NCI-H1417 treated with DMSO at 0.1 percent for 48 hours (cell line): ENCODE measurements around the gene MUTYH.
"Not testable (repeated sequence)": the region's sequence is repeated elsewhere in the genome, so short reads cannot be mapped to it uniquely, and the experiment has no call there.

Experiments
- DNase-seq: peaks from one replicate; lab custom pipeline; 2025; lab: John Stamatoyannopoulos, UW

Gene MUTYH

DNA sequence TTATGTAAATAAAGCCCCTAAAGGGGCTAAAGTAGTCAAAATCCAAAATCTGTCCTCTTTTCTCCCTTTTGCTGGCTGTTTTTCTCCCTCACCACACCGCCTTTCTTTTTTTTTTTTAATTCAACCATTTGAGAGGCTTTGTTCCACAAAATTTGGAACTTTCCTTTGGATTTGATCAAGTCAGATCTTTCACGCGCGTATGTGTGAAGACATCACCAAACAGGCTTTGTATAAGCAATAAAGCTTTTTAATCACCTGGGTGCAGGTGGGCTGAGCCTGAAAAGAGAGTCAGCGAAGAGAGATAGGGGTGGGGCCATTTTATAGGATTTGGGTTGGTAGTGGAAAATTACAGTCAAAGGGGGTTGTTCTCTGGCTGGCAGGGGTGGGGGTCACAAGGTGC, 18.8 kb downstream of the MUTYH start:
- no peak for DNase-seq

DNA sequence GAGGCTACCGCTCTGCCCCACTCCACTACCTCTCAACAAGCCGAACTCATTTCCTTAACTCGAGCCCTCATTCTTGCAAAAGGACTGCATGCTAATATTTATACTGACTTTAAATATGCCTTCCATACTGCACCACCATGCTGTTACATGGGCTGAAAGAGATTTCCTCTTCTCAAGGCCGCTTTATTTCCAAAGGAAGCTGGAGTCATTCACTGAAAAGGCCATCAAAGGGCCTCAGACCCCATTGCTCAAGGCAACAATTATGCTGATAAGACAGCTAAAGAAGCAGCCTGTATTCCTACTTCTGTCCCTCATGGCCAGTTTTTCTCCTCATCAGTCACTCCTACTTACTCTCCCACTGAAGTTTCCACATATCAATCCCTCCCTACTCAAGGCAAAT, 20.5 kb downstream of the MUTYH start:
- no peak for DNase-seq

DNA sequence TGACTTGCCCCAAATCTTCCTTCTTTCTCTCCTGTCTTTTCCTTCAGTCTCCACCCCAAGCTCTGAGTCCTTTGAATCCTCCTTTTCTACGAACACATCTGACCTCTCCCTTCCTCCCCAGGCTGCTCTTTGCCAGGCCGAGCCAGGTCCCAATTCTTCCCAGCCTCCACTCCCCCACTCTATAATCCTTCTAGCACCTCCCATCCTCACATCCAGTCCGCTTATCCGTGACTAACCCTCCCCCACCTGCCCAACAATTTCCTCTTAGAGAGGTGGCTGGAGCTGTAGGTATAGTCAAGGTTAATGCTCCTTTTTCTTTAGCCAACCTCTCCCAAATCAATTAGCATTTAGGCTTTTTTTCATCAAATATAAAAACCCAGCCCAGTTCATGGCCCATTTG, 23.1 kb downstream of the MUTYH start:
- no peak for DNase-seq

DNA sequence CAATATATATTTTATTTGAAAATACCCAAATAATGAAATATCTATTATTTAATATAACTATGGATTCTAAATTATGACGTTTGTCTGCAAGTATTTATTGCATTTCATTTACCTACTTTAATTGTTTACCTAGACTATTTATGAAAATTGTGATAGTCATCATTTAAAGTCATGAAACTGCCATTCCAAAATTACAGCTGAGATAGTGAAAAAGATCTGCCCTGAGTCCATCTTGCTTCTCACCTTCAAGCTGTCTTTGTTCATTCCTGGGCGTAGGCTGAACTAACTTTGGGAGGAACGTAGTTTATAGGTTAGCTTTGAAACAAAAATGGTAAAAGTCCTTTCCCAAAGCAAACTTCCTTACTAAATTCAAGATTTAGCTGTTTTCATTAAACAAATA, 26.0 kb downstream of the MUTYH start:
- DNase-seq, result no peak

DNA sequence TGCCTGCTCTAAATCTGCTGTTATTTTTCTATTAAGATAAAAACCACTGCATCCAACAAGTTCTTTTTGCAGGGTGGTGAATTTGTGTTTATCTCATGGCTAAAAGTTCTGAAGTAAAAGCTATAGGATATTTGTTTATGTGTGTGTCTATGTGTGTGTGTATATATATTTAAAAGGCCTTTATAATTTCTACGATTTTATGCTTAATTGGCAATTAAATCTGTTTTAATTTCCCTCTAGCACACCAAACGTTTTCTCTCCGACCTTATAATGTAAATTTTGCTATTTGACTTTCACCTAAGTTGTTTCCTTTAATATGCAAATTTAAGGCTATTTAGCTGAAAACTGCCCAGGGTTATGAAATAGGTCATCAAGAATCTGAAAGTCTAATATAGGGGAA, 33.3 kb downstream of the MUTYH start:
- no peak for DNase-seq

DNA sequence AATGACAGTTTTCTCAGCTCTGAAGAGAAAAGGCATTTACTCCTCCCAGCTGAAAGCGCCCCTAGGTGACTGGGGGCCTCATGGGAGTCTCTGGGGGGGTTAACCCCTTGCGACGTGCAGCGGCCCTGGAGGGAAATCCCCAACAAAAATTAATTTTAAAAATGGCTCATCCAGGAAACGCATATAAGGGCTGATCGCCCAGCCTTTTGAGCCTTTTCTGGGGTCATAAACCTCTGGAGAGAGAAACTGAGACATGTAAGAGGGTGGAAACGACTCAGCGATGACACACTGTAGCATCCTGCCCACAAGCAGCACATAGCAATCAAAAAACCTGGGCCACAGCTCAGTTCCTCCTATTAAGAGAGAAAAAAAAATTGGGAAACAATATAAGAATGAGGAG, 33.9 kb downstream of the MUTYH start:
- DNase-seq, result no peak

DNA sequence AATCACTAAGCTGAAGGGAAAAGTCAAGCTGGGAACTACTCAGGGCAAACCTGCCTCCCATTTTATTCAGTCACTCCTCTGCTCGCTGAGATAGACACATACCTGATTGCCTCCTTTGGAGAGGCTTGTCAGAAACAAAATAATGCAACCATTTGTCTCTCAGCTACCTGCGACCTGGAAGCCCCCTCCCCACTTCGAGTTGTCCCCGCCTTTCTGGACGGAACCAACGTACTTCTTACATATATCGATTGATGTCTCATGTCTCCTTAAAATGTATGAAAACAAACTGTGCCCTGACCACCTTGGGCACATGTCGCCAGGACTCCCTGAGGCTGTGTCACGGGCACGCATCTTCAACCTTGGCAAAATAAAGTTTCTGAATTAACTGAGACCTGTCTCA, 35.0 kb downstream of the MUTYH start:
- no peak for DNase-seq

DNA sequence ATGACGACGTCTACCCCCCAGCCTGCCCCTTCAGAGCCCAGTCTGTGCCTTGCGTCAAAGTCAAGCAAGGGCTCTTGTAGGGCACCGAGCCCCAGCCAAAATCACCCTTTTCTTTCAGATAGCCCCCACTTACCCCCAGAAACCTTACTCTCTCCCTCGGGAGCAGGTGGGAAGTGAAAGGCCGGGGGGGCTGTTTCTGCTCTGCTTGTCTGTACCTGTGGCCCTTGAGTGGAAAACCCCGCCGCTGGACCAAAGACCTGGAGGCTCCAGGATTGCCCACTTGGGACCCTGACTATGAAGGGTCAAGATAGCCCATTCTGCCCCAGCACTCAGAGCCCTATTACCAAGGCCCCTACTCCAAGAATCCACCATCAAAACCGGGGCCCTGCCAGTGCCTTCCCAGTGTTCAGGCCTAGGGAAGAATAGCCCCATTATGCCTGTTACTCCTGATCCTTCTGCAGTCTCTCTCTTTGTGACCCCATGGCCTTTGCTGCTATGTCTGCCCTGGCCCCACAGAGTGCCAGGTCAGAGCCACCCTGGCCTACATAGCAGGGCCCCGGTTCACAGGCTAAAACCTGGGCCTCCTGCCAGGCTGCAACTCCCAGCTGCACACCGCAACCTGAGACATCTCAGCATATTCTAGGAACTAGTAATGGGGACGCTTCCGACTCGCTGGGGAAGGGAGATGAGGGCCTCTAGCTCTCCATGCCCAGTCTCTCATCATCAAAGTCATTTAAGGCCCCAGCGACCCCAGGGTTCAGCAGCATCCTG, 35.7 kb downstream of the MUTYH start:
- no peak for DNase-seq

DNA sequence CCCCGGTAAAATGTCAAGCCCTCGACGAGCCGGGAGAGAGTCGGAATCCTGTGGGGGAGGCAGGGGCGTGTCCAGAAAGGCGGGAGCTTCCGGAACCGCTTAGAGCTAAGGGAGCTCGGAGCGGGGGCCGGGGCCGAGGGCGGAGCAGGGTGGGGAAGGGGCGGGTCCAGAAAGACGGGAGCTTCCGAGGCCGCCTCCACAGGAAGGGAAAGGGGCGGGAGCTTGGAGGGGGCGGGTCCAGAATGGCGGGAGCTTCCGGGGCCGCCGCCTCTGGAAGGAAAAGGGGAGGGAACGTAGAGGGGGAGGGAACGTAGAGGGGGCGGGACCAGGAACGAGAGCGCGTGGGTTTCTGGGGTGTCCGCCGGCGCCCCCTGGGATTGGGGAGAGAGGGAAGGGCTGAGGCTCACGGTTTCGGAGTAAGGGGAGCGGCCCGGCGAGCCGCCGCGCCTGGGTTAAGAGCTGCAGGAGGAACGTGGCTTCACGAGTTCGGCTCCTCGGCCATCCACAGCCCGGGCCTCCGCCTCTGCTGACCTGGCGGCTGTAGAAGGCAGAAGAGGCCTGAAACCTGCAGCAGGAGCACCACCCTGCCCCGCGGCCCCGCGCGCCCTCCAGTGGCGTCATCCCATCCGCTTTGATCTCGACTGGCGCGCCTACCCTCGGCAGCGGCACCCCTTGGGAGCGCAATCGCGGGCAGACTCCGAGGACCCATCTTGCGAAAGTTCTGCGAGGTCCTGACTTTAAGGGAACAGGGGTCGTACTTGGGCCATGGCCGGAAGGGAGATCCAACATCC, 36.5 kb downstream of the MUTYH start:
- DNase-seq, result peak; percentile 86

DNA sequence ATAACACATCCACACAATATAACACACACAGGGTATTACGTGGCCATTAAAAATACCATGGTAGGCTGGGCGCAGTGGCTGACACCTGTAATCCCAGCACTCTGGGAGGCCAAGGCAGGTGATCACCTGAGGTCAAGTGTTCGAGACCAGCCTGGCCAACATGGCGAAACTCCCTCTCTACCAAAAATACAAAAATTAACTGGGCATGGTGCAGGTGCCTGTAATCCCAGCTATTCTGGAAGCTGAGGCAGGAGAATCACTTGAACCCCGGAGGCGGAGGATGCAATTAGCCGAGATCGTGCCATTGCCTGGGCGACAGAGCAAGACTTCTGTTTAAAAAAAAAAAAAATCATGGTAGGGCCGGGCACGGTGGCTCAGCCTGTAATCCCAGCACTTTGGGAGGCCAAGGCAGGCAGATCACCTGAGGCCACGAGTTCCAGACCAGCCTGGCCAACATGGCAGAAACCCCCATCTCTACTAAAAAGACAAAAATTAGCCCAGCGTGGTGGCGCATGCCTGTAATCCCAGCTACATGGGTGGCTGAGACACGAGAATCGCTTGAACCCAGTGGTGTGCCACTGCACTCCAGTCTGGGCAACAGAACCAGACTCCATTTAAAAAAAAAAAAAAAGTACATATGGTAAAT, 37.6 kb downstream of the MUTYH start:
- DNase-seq, result no peak

DNA sequence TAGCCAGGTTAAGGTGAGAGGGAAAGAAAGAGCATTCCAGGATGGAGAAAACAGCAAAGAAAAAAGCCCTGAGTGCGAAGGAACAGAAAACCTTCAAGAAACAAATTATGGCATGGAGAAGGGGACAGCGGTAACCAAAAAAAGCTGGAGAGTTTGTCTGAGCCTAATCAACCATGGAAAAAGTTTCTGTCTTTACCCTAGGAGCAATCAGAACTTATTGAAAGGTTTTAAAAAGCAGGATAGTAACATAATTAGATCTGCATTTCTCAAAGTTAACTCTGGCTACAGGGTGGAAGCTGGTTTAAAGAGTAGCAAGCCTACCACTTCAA, 39.6 kb downstream of the MUTYH start:
- no peak for DNase-seq

DNA sequence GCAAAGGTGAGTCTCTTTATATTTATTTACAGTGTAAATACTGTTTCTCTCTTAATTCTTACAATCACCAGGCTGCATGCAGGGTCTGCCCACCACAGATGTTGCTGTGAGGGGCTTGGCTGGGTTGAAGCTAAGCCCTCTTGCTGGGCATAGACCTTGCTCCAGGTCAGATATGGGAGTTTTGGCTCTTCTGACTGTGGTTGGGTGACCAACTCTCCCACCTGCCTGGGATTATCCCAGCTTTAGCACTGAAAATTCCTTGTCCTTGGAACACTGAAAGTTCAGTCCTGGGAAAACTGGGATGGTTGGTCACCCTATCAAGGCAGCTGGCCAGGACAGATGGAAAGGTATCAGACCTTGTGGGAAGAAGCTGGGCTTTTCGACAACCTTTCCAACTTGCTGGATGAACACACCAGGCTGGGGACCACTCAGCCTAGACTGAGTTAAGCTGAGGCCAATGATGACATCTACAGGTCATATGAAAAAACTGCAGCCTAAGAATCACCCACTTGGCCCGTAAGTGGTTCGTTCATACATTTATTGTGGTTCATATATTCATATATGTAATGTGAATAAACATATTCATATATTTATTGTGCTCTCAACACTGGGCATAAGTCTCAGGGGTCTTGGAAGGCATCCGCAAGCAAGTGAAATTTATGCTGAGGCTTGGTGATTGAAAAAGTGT, 40.1 kb downstream of the MUTYH start:
- DNase-seq, result no peak

DNA sequence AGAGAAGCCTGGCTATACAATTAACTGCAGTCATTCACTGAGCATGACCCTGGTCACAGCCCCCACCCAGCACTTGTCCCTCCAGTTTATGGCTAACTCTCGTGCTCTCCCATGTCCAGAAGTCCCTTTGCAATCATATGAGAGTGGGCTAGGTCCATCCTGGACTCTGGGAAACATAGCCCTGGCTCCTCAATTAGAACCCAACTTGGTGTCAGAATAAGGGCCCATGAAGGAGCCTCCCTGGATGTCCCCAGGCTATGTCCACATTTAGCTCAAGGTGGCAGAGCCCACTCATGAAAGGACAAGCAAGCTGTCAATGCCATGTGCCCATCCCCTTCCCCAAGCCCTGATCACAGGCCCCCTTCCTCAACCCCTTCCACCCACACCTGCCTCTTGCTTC, 40.9 kb downstream of the MUTYH start:
- no peak for DNase-seq

DNA sequence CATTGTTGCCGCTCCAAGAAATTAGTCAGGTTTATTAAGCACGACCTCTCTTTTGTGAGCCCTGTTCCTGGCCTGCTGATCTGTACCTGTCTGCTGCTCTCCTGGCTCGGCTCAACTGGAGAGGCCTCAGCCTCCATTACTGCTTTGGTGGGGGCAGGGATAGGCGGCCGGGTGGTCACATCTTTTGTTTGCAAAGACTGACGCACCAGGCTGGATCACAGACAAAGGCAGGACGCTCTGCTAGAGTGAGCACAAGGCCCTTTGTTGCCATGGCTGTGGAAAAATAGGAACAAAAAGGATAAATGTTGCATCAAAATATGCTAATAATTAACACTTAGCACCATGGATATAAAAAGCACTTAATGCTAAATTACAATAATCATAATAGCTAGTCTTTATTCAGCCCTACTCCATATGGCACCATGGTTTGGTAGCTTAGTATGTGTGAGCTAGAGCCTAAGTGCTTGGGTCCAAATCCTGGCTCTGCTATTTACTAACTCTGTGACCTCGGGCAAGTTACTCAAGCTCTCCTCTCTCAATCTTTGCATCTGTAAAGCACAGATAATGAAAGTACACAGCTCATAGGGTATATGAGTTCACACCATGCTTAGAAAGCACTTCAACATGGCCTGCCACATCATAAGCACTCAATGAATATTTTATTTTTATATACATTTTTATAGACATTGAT, 42.4 kb downstream of the MUTYH start:
- DNase-seq, result no peak

DNA sequence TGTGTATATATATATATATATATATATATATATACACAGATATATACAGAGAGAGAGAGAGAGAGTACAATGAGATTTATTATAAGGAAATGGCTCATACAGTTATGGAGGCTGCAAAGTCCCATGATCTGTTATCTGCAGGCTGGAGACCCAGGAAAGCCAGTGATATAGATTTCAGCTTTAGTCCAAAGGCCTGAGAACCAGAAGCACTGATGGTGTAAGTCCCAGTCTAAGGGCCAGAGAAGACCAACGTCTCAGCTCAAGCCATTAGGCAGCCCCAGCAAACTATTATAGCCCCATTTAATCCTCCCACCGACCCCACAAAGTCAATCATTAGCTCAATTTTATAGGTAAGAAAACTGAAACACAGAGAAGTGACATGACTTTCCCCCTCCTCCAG, 48.5 kb downstream of the MUTYH start:
- no peak for DNase-seq

DNA sequence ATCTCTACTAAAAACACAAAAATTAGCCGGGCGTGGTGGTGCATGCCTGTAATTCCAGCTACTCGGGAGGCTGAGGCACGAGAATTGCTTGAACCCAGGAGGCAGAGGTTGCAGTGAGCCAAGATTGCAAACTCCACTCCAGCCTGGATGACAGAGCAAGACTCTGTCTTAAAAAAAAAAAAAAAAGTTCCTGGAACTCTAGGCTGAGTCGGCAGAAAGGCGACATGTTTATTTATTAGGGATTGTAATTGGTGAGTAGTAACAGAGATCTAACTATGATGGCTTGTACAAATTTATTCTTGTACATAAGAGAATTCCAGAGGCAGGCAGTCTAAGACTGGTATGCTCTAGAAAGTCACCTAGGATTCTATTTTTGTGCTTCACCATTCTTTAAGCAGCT, 49.2 kb downstream of the MUTYH start:
- not testable (repeated sequence) for DNase-seq

DNA sequence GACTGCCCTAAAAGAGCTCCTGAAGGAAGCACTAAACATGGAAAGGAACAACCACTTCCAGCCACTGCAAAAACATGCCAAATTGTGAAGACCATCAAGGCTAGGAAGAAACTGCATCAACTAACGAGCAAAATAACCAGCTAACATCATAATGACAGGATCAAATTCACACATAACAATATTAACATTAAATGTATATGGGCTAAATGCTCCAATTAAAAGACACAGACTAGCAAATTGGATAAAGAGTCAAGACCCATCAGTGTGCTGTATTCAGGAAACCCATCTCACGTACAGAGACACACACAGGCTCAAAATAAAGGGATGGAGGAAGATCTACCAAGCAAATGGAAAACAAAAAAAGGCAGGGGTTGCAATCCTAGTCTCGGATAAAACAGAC, 53.7 kb downstream of the MUTYH start:
- not testable (repeated sequence) for DNase-seq

DNA sequence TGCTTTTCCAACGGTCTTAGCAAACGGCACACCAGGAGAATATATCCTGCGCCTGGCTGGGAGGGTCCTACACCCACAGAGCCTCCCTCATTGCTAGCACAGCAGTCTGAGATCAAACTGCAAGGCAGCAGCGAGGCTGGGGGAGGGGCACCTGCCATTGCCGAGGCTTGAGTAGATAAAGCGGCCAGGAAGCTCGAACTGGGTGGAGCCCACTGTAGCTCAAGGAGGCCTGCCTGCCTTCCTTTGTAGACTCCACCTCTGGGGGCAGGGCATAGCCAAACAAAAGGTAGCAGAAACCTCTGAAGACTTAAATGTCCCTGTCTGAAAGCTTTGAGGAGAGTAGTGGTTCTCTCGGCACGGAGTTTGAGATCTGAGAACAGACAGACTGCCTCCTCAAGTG, 55.4 kb downstream of the MUTYH start:
- DNase-seq, result not testable (repeated sequence)

DNA sequence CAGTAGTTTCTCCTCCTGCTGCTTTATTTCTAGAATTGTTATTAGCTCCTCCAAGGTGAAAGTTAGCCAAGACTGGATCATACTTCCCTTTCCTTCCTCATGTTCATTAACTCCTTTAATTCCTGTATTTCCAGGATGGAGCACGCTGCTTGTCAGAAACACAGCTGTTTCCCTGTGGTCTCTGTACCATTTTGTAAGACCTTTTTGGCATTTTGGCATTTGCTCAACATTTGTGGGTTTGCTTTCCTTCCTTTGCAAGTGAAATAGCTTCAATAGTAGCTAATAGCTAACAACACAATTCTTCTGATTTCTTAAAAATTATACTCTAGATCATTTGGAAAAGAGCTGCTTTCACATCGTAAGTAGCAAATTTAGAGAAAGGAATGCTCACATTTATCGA, 57.9 kb downstream of the MUTYH start:
- no peak for DNase-seq
